Measurements from ENCODE around the gene DOCK11.

DOCK11 gene

DNA sequence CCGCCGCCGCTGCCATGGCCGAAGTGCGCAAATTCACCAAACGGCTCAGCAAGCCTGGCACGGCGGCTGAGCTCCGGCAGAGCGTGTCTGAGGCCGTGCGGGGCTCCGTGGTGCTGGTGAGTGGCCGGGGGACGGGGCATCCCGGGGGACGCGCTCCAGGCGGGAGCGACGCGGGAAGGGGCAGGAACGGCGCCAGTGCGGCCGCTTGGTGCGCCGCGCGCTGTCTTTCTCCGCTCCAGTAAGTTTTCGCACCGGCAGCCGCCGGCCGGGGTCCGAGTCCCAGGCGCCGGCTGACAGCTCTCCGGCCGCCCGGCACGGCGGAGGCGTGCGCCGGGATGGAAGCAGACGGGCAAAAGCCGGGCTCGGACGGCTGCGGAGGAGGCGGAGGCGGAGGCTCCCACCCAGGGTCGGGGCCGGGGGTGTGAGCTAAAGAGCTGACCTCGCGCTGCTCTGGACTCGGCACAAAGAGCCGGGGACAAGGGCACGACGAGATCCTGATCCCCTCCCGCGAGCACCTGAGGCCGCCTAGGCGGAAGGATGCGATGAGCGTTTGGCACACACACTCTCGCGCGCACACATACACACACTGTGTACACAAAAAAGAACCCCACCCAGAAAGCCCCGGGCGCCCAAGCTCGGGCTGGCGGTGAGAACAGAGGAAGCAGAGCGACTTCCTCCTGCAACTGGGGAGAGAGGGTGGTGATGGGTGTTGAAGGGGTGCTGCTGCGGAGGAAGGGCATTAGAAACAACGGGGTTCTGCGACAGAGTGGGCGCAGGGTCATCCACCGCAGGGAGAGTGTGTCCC, 545 bp downstream of the DOCK11 start (continued):
- TF ChIP-seq ZBTB44 (tag by site-specific recombination; IDR thresholded peaks at IDR 0.05), result no peak
- TF ChIP-seq ZNF391 (tag by site-specific recombination; IDR thresholded peaks at IDR 0.05; ENCODE audit: borderline replicate concordance, low read depth), result no peak
- TF ChIP-seq MZF1 (tag by site-specific recombination; IDR thresholded peaks at IDR 0.05; ENCODE audit: borderline replicate concordance), result no peak
- peak; percentile 72 for TF ChIP-seq KLF7 (tag by site-specific recombination; IDR thresholded peaks at IDR 0.05; ENCODE audit: borderline replicate concordance)
- no peak for TF ChIP-seq WT1 (tag by site-specific recombination; IDR thresholded peaks at IDR 0.05)
- no peak for TF ChIP-seq ZNF239 (tag by site-specific recombination; IDR thresholded peaks at IDR 0.05)
- no peak for TF ChIP-seq ZNF629 (tag by site-specific recombination; IDR thresholded peaks at IDR 0.05)
- TF ChIP-seq HOXD13 (CRISPR knock-in tag; IDR thresholded peaks at IDR 0.05; ENCODE audit: borderline replicate concordance), result no peak
- no peak for TF ChIP-seq ZNF621 (tag by site-specific recombination; IDR thresholded peaks at IDR 0.05)
- 0 out of 2 replicates have a peak, but pooled peaks have one; percentile 10 for TF ChIP-seq BCL11B (tag by site-specific recombination; IDR thresholded peaks at IDR 0.05; ENCODE audit: low read depth)
- no peak for TF ChIP-seq AEBP2 (tag by site-specific recombination; IDR thresholded peaks at IDR 0.05; ENCODE audit: borderline replicate concordance)
- no peak for TF ChIP-seq ZBTB10 (tag by site-specific recombination; IDR thresholded peaks at IDR 0.05)
- TF ChIP-seq ZNF792 (tag by site-specific recombination; IDR thresholded peaks at IDR 0.05), result no peak
- TF ChIP-seq, protein P1, sequence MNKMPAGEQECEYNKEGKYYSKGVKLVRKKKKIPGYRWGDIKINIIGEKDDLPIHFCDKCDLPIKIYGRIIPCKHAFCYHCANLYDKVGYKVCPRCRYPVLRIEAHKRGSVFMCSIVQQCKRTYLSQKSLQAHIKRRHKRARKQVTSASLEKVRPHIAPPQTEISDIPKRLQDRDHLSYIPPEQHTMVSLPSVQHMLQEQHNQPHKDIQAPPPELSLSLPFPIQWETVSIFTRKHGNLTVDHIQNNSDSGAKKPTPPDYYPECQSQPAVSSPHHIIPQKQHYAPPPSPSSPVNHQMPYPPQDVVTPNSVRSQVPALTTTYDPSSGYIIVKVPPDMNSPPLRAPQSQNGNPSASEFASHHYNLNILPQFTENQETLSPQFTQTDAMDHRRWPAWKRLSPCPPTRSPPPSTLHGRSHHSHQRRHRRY (tag by site-specific recombination; IDR thresholded peaks at IDR 0.05), result no peak
- no peak for TF ChIP-seq ZNF664 (tag by site-specific recombination; IDR thresholded peaks at IDR 0.05)
- no peak for TF ChIP-seq ZNF585B (tag by site-specific recombination; IDR thresholded peaks at IDR 0.05)
- no peak for TF ChIP-seq ZNF2 (tag by site-specific recombination; IDR thresholded peaks at IDR 0.05)
- TF ChIP-seq ZFP69B (tag by site-specific recombination; IDR thresholded peaks at IDR 0.05), result no peak
- no peak for TF ChIP-seq ZNF747 (tag by site-specific recombination; IDR thresholded peaks at IDR 0.05)
- TF ChIP-seq ZFP37 (tag by site-specific recombination; IDR thresholded peaks at IDR 0.05), result no peak
- no peak for TF ChIP-seq ZBTB6 (tag by site-specific recombination; IDR thresholded peaks at IDR 0.05)
- TF ChIP-seq ZFHX2 (tag by site-specific recombination; conservative IDR thresholded peaks at IDR 0.05), result peak; percentile 89
- no peak for TF ChIP-seq ZNF19 (tag by site-specific recombination; IDR thresholded peaks at IDR 0.05; ENCODE audit: low read depth)
- TF ChIP-seq, protein P2, sequence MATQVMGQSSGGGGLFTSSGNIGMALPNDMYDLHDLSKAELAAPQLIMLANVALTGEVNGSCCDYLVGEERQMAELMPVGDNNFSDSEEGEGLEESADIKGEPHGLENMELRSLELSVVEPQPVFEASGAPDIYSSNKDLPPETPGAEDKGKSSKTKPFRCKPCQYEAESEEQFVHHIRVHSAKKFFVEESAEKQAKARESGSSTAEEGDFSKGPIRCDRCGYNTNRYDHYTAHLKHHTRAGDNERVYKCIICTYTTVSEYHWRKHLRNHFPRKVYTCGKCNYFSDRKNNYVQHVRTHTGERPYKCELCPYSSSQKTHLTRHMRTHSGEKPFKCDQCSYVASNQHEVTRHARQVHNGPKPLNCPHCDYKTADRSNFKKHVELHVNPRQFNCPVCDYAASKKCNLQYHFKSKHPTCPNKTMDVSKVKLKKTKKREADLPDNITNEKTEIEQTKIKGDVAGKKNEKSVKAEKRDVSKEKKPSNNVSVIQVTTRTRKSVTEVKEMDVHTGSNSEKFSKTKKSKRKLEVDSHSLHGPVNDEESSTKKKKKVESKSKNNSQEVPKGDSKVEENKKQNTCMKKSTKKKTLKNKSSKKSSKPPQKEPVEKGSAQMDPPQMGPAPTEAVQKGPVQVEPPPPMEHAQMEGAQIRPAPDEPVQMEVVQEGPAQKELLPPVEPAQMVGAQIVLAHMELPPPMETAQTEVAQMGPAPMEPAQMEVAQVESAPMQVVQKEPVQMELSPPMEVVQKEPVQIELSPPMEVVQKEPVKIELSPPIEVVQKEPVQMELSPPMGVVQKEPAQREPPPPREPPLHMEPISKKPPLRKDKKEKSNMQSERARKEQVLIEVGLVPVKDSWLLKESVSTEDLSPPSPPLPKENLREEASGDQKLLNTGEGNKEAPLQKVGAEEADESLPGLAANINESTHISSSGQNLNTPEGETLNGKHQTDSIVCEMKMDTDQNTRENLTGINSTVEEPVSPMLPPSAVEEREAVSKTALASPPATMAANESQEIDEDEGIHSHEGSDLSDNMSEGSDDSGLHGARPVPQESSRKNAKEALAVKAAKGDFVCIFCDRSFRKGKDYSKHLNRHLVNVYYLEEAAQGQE (tag by site-specific recombination; IDR thresholded peaks at IDR 0.05), result no peak
- TF ChIP-seq ZFP3 (tag by site-specific recombination; IDR thresholded peaks at IDR 0.05; ENCODE audit: low read depth), result peak; percentile 71
- no peak for TF ChIP-seq BCL11A (tag by site-specific recombination; IDR thresholded peaks at IDR 0.05; ENCODE audit: low read depth)
- peak; percentile 24; the same call in 1 of the 2 replicates for TF ChIP-seq GLIS2 (tag by site-specific recombination; IDR thresholded peaks at IDR 0.05)
- TF ChIP-seq ZNF112 (tag by site-specific recombination; IDR thresholded peaks at IDR 0.05), result no peak
- TF ChIP-seq OSR2 (tag by site-specific recombination; IDR thresholded peaks at IDR 0.05), result no peak

Data from HEK293 (cell line).